GM21723 (cell line): ENCODE data around the gene OPN3.
"Not testable (repeated sequence)": the region's sequence is repeated elsewhere in the genome, so short reads cannot be mapped to it uniquely, and the experiment has no call there.

Source experiments
- ATAC-seq: cut with Tn5 transposase; IDR thresholded peaks from one replicate; pipeline ENCODE4 v1.9.1; 2021; ENCODE audit warnings: mild to moderate bottlenecking, moderate library complexity; ENCODE audit not compliant: unreplicated experiment

Gene OPN3

GRCh38 chr1:241640149-241640866 is at the start of gene OPN3, which contains the start of gene CHML:
OPN3 (minus strand) TSS chr1:241640369; CDS start chr1:241640254, 115 bp downstream.
CHML (minus strand) TSS chr1:241640369; CDS start chr1:241635766, 4,603 bp downstream.
- peak; percentile 86 for ATAC-seq

GRCh38 chr1:241688940-241689368 is 48.8 kb upstream of the OPN3 start:
- ATAC-seq, result no peak

GRCh38 chr1:241684108-241684507 is 43.9 kb upstream of the OPN3 start:
- no peak for ATAC-seq

GRCh38 chr1:241682921-241683320 is 42.8 kb upstream of the OPN3 start:
- no peak for ATAC-seq

- ATAC-seq, result not testable (repeated sequence)
Observed at GRCh38 chr1:241681861-241682448, 41.8 kb upstream of the OPN3 start.

GRCh38 chr1:241679961-241680360 is 39.8 kb upstream of the OPN3 start:
- no peak for ATAC-seq

GRCh38 chr1:241679404-241679803 is 39.2 kb upstream of the OPN3 start:
- no peak for ATAC-seq

GRCh38 chr1:241678536-241678935 is 38.4 kb upstream of the OPN3 start:
- no peak for ATAC-seq

GRCh38 chr1:241677201-241677600 is 37.0 kb upstream of the OPN3 start:
- peak; percentile 95 for ATAC-seq

GRCh38 chr1:241675983-241676382 is 35.8 kb upstream of the OPN3 start:
- ATAC-seq, result no peak

GRCh38 chr1:241674805-241675384 is 34.7 kb upstream of the OPN3 start:
- no peak for ATAC-seq

GRCh38 chr1:241672301-241672700 is 32.1 kb upstream of the OPN3 start:
- ATAC-seq, result no peak

GRCh38 chr1:241666419-241666818 is 26.2 kb upstream of the OPN3 start:
- ATAC-seq, result no peak

- no peak for ATAC-seq
Observed at GRCh38 chr1:241660424-241660972, 20.3 kb upstream of the OPN3 start.

GRCh38 chr1:241659016-241659415 is 18.8 kb upstream of the OPN3 start:
- not testable (repeated sequence) for ATAC-seq

GRCh38 chr1:241658081-241658793 is 18.1 kb upstream of the OPN3 start:
- ATAC-seq, result no peak

GRCh38 chr1:241654641-241655040 is 14.5 kb upstream of the OPN3 start:
- ATAC-seq, result no peak

- ATAC-seq, result no peak
Observed at GRCh38 chr1:241654019-241654418, 13.8 kb upstream of the OPN3 start.

- no peak for ATAC-seq
Observed at GRCh38 chr1:241652012-241652411, 11.8 kb upstream of the OPN3 start, which contains the start of gene WDR64. WDR64 (plus strand) TSS chr1:241652281; CDS start chr1:241652485, 204 bp downstream.

- no peak for ATAC-seq
Observed at GRCh38 chr1:241648159-241648558, 8.0 kb upstream of the OPN3 start.

GRCh38 chr1:241647658-241648057 is 7.5 kb upstream of the OPN3 start:
- no peak for ATAC-seq
